H1 (cell line): Measurements from ENCODE around the gene C2CD4C. TPM values are rescaled to one million over a fixed set of nuclear protein-coding genes. Genes with fewer than 3 reads are reported as not detected.
A peak's percentile ranks its signal among the peaks of the same experiment; 100 is the strongest.

Source experiments
- CTCF ChIA-PET: fragments of 300-600 bp; sonication (Branson Sonifier 250); formaldehyde crosslinking; loops from one replicate; lab custom pipeline; 2021; ENCODE audit not compliant: partially characterized antibody; lab: Charles Lee
- POLR2A ChIA-PET: fragments of 300-600 bp; sonication (Branson Sonifier 250); formaldehyde crosslinking; loops from one replicate; lab custom pipeline; 2021; ENCODE audit warnings: inconsistent platforms; ENCODE audit not compliant: partially characterized antibody; lab: Charles Lee
- DNase-seq, 2 experiments: peaks; one replicate each; pipeline versions ENCODE4 v3.0.0 to v3.0.0-alpha.2; 2010 to 2022; ENCODE audit warnings: low spot score in 2 of 2, low read depth in 1 of 2, mixed read lengths in 1 of 2
- FAIRE-seq: peaks from 2 replicates; lab custom pipeline; 2011; peaks lifted over from hg19 to GRCh38; lab: Jason Lieb, UNC
- H2AFZ ChIP-seq: 2 replicates; pipeline ENCODE4 v1.8.1; 2012; ENCODE audit warnings: low read length, inconsistent platforms
- H2AK5ac ChIP-seq: 2 replicates; pipeline ENCODE4 v1.6.1; 2013; ENCODE audit warnings: low read depth, low read length
- H2BK120ac ChIP-seq: replicated peaks from 2 replicates; pipeline ENCODE3; 2013; ENCODE audit warnings: low read depth, low read length, inconsistent platforms
- H2BK12ac ChIP-seq: 2 replicates; pipeline ENCODE4 v1.6.1; 2013; ENCODE audit warnings: low read depth, low read length
- H2BK15ac ChIP-seq: 2 replicates; pipeline ENCODE4 v1.6.1; 2013; ENCODE audit warnings: low read length
- H2BK20ac ChIP-seq: 2 replicates; pipeline ENCODE4 v1.6.1; 2013; ENCODE audit warnings: low read length
- H2BK5ac ChIP-seq: 2 replicates; pipeline ENCODE4 v1.6.1; 2013; ENCODE audit warnings: low read depth, low read length
- H3K14ac ChIP-seq: 2 replicates; pipeline ENCODE4 v1.6.1; 2013; ENCODE audit warnings: inconsistent platforms; ENCODE audit not compliant: insufficient read length
- H3K18ac ChIP-seq: 2 replicates; pipeline ENCODE4 v1.6.1; 2013; ENCODE audit warnings: low read length; ENCODE audit errors: extremely low read depth
- H3K23ac ChIP-seq: 2 replicates; pipeline ENCODE4 v1.6.1; 2013; ENCODE audit warnings: inconsistent platforms; ENCODE audit not compliant: insufficient read length
- H3K23me2 ChIP-seq: 2 replicates; pipeline ENCODE4 v1.6.1; 2013; ENCODE audit warnings: low read depth, low read length
- H3K27ac ChIP-seq: 2 replicates; pipeline ENCODE4 v1.6.1; 2011; ENCODE audit warnings: low read depth, low read length, inconsistent platforms
- H3K27me3 ChIP-seq, 4 experiments: replicated peaks in 1 of 4; 1 replicate in 1 of 4; 2 replicates in 3 of 4; pipeline versions ENCODE4 v1.6.1 to v1.8.1; 2011 to 2013; ENCODE audit warnings: low read length in 3 of 4, mild to moderate bottlenecking in 3 of 4, inconsistent platforms in 2 of 4, mixed read lengths in 2 of 4, moderate library complexity in 1 of 4; ENCODE audit not compliant: control insufficient read depth in 3 of 4, insufficient read depth in 3 of 4; ENCODE audit errors: extremely low read depth in 1 of 4
- H3K36me3 ChIP-seq, 4 experiments: 2 replicates each; pipeline versions ENCODE4 v1.6.1 to v1.8.1; 2011 to 2013; ENCODE audit warnings: mild to moderate bottlenecking in 4 of 4, low read length in 3 of 4, moderate library complexity in 2 of 4, control low read depth in 1 of 4, inconsistent platforms in 1 of 4; ENCODE audit not compliant: insufficient read depth in 4 of 4, control insufficient read depth in 2 of 4
- H3K4ac ChIP-seq: replicated peaks from 2 replicates; pipeline ENCODE3; 2013; ENCODE audit warnings: low read length, low read depth, mixed read lengths, inconsistent platforms; ENCODE audit not compliant: insufficient read length
- H3K4me1 ChIP-seq, 4 experiments: replicated peaks in 1 of 4; 1 replicate in 1 of 4; 2 replicates in 3 of 4; pipeline versions ENCODE4 v1.6.1 to v1.8.1; 2011 to 2013; ENCODE audit warnings: low read length in 3 of 4, inconsistent platforms in 2 of 4, mixed read lengths in 1 of 4; ENCODE audit not compliant: insufficient read depth in 4 of 4, control insufficient read depth in 3 of 4
- H3K4me2 ChIP-seq, 2 experiments: 2 replicates each; pipeline versions ENCODE4 v1.6.1 to v1.8.1; 2011 to 2013; ENCODE audit warnings: low read depth in 2 of 2, low read length in 2 of 2, control low read depth in 1 of 2, inconsistent platforms in 1 of 2, mild to moderate bottlenecking in 1 of 2; ENCODE audit not compliant: insufficient read depth in 1 of 2
- H3K4me3 ChIP-seq, 4 experiments: fragments of 200-600, 300-600 bp in 1 of 4; sonication (generic), shearing (Covaris generic), sonication (Bioruptor Twin) in 1 of 4; 2 replicates each; pipeline versions ENCODE4 v1.5.1 to v1.8.1; 2011 to 2016; ENCODE audit warnings: low read length in 4 of 4, low read depth in 3 of 4, control low read depth in 2 of 4, inconsistent platforms in 2 of 4, mild to moderate bottlenecking in 2 of 4, mixed read lengths in 1 of 4, moderate library complexity in 1 of 4; ENCODE audit not compliant: insufficient read depth in 2 of 4; ENCODE audit errors: extremely low read depth in 1 of 4
- H3K56ac ChIP-seq: replicated peaks from 2 replicates; pipeline ENCODE3; 2013; ENCODE audit warnings: low read depth, mild to moderate bottlenecking, mixed read lengths, low read length, inconsistent platforms; ENCODE audit not compliant: insufficient read length
- H3K79me1 ChIP-seq: 2 replicates; pipeline ENCODE4 v1.6.1; 2013; ENCODE audit warnings: low read depth, low read length, control low read depth
- H3K79me2 ChIP-seq, 2 experiments: 2 replicates each; pipeline versions ENCODE4 v1.6.1 to v1.8.1; 2012 to 2013; ENCODE audit warnings: low read length in 2 of 2, mild to moderate bottlenecking in 2 of 2, inconsistent platforms in 1 of 2; ENCODE audit not compliant: insufficient read depth in 2 of 2, control insufficient read depth in 1 of 2
- H3K9ac ChIP-seq, 4 experiments: replicated peaks in 1 of 4; 1 replicate in 1 of 4; 2 replicates in 3 of 4; pipeline versions ENCODE4 v1.6.1 to v1.8.1; 2011 to 2013; ENCODE audit warnings: low read depth in 3 of 4, low read length in 3 of 4, control low read depth in 2 of 4, mild to moderate bottlenecking in 2 of 4, moderate library complexity in 2 of 4, inconsistent platforms in 1 of 4; ENCODE audit errors: extremely low read depth in 1 of 4
- H3K9me3 ChIP-seq, 2 experiments: 2 replicates each; pipeline versions ENCODE4 v1.6.1 to v1.8.1; 2012 to 2013; ENCODE audit warnings: mild to moderate bottlenecking in 2 of 2, moderate library complexity in 2 of 2, control low read depth in 1 of 2, inconsistent platforms in 1 of 2, low read depth in 1 of 2, low read length in 1 of 2, mixed read lengths in 1 of 2; ENCODE audit not compliant: insufficient read depth in 2 of 2
- H4K20me1 ChIP-seq, 2 experiments: replicated peaks in 1 of 2; 2 replicates each; pipeline versions ENCODE3 to v1.8.1; 2011 to 2013; ENCODE audit warnings: inconsistent platforms in 2 of 2, low read length in 2 of 2, mild to moderate bottlenecking in 1 of 2; ENCODE audit not compliant: insufficient read depth in 2 of 2, control insufficient read depth in 1 of 2
- H4K5ac ChIP-seq: 2 replicates; pipeline ENCODE4 v1.6.1; 2013; ENCODE audit warnings: low read length, low read depth, mixed read lengths, inconsistent platforms; ENCODE audit not compliant: insufficient read length
- H4K8ac ChIP-seq: 2 replicates; pipeline ENCODE4 v1.8.0; 2013; ENCODE audit warnings: mild to moderate bottlenecking, moderate library complexity, low read length, inconsistent platforms; ENCODE audit not compliant: insufficient read depth; ENCODE audit errors: extremely low read depth
- H4K91ac ChIP-seq: replicated peaks from 2 replicates; pipeline ENCODE3; 2013; ENCODE audit warnings: low read length, mixed read lengths, inconsistent platforms; ENCODE audit not compliant: insufficient read length
- HDAC2 ChIP-seq, 2 experiments: fragments of 300-600 bp in 1 of 2; sonication (generic) in 1 of 2; IDR thresholded peaks; 2 replicates each; pipeline ENCODE4 v1.6.1; 2011 to 2012; ENCODE audit warnings: low read depth in 2 of 2, low read length in 2 of 2, mild to moderate bottlenecking in 2 of 2, moderate library complexity in 2 of 2, borderline replicate concordance in 1 of 2, inconsistent platforms in 1 of 2
- KDM1A ChIP-seq: fragments of 200-600, 300-600 bp; sonication (generic); IDR thresholded peaks from 2 replicates; pipeline ENCODE4 v1.7.1; 2016; ENCODE audit warnings: mild to moderate bottlenecking, low read length, borderline replicate concordance
- WGBS, 2 experiments: shearing (Covaris generic) in 1 of 2; methylation state at CpG; one replicate each; pipeline versions ENCODE4 v1.1.6 to v1.1.7; 2013 to 2015; ENCODE audit warnings: low lambda C conversion rate in 2 of 2, mixed read lengths in 2 of 2, inconsistent platforms in 1 of 2, low coverage in 1 of 2, missing lambda C conversion rate in 1 of 2; ENCODE audit not compliant: insufficient replicate concordance in 2 of 2, insufficient coverage in 1 of 2, insufficient read length in 1 of 2; ENCODE audit errors: extremely low coverage in 1 of 2, missing lambda C conversion rate in 1 of 2; 5-methylcytosine and 5-hydroxymethylcytosine counted together
- polyA plus RNA-seq, 7 experiments: library from polyadenylated mRNA; depleted of rRNA in 3 of 7; stranded (reverse) in 5 of 7; unstranded in 2 of 7; fragments of >200 nt in 5 of 7; fragments of 200-250 nt in 2 of 7; gene quantifications; 1 replicate in 5 of 7; 2 replicates in 1 of 7; 4 replicates in 1 of 7; pipeline versions ENCODE4 v1.2.1 to v1.2.3, GENCODE V29; 2011 to 2013; ENCODE audit warnings: missing spikeins in 2 of 7, mixed read lengths in 2 of 7
- total RNA-seq: library from RNA; stranded (reverse); fragmentation: NEBNext Ultra II Directional; extraction: Animal tissue kit (Norgen Biotek cat#: 25700); gene quantifications from 2 replicates; pipeline ENCODE4 v1.2.1, GENCODE V29; 2021

Gene C2CD4C
- total and polyA plus RNA-seq, 2 of the 8 experiments (the other 6 are each of a cell fraction or from before 2014, with no cell fraction given): 3.8 to 6.3 TPM

DNA sequence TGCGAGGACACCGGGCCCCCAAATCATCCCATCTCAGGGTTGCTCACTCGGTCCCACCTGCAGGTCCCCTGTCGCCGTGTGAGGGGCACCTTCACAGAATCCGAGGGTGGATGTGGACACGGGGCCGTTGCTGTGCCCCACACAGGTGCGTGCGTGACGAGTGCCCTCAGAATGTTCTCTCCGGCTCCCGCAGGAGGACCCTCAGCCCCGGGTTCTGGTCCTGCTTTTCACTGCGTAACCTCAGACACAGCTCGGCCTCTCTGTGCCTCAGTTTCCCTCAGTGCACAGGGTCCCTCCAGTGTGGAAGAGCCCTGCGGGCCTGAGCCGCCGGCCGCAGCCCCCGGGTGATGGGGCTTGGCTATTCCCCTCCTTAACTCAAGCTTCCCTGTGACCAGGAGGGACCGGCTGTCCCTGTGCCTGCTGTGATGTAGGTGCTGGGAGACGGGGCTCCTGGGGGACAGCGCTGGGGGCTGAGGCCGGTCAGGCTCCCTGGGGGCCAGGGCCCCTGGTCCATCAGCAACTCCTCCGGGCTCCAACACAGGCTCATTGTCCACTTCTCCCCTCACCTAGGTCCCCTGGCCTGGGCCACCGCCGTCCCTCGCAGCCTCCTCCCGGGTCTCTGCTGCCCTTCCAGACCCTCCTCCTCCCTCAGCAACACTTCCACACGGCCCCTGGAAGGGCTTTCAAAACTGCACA lies 47.1 kb upstream of the C2CD4C start:
- H3K4me3 ChIP-seq: no peak overlapping the region
- peak overlapping the region; percentile 28; the same call in 1 of the 2 replicates for H4K8ac ChIP-seq
- no peak for DNase-seq
- no peak overlapping the region for H3K18ac ChIP-seq
- no peak overlapping the region for H2AFZ ChIP-seq
- ChIA-PET CTCF (interaction anchor here (0.7 to 2.0 kb wide), 4 partner anchors 37 to 72 kb away, joined by 4 to 6 read pairs (median 4); no protein-coding TSS in a partner anchor), POLR2A (no interaction called here)
- peaks cover 4 to 8% of the 10 kb centered on the region in 2 experiments; a peak in 3 of 4 replicates for H3K9me3 ChIP-seq
- no peak overlapping the region for H2BK120ac ChIP-seq
- no peak overlapping the region for H4K91ac ChIP-seq
- no peaks in the 10 kb centered on the region for H3K79me1 ChIP-seq
- H3K4ac ChIP-seq: no peak overlapping the region
- no peak overlapping the region for H2AK5ac ChIP-seq
- H3K14ac ChIP-seq: no peak overlapping the region
- no peaks in the 10 kb centered on the region for H4K20me1 ChIP-seq
- H3K9ac ChIP-seq: no peak overlapping the region
- 83% methylated on average over 29 of the region's 31 CpGs; no CpG with 5 or more reads in 1 of the 2 experiments for WGBS, 2 experiments
- peaks cover 0 to 4% (median under 1%) of the 10 kb centered on the region in 4 experiments; a peak in 3 of 7 replicates for H3K4me1 ChIP-seq
- no peak overlapping the region for H2BK15ac ChIP-seq
- H3K4me2 ChIP-seq: no peak overlapping the region
- no peak overlapping the region for H3K56ac ChIP-seq
- H2BK12ac ChIP-seq: no peak overlapping the region
- no peak for TF ChIP-seq HDAC2 (IDR thresholded peaks at IDR 0.05; ENCODE audit: borderline replicate concordance in 1 of 2, low read depth in 2 of 2, low read length in 2 of 2)
- TF ChIP-seq KDM1A: no peak
- TF ChIP-seq, all 59 proteins: peak for 0
- Histone ChIP-seq H3K23ac (no peak overlapping the region), H3K27ac (no peak overlapping the region), H3K27me3 (peaks cover 0 to 14% (median 9%) of the 10 kb centered on the region in 4 experiments; a peak in 6 of 7 replicates), H4K5ac (no peak overlapping the region), H3K79me2 (no peaks in the 10 kb centered on the region), H2BK5ac (no peak overlapping the region), H3K23me2 (no peaks in the 10 kb centered on the region; the same call in 1 of the 2 replicates), H2BK20ac (no peak overlapping the region), H3K36me3 (no peaks in the 10 kb centered on the region)
- FAIRE-seq: no peak
